Esophagus (tissue), 2 donors: Measurements from ENCODE around the gene PLCB1. TPM values are rescaled to one million over a fixed set of nuclear protein-coding genes. Genes with fewer than 3 reads are reported as not detected.

Experiments
- H3K27ac ChIP-seq, 2 donors: one replicate each; pipeline ENCODE4 v1.5.1; 2013; ENCODE audit warnings: low read depth in 2 of 2, mild to moderate bottlenecking in 2 of 2, inconsistent platforms in 1 of 2, low read length in 1 of 2, moderate library complexity in 1 of 2
- H3K27me3 ChIP-seq, 2 donors: one replicate each; pipeline ENCODE4 v1.6.1; 2013; ENCODE audit warnings: low read length in 2 of 2, control low read depth in 1 of 2, mild to moderate bottlenecking in 1 of 2; ENCODE audit not compliant: insufficient read depth in 2 of 2, control insufficient read depth in 1 of 2
- H3K36me3 ChIP-seq, 2 donors: one replicate each; pipeline ENCODE4 v1.6.1; 2013; ENCODE audit warnings: low read length in 1 of 2; ENCODE audit not compliant: control insufficient read depth in 2 of 2, insufficient read depth in 2 of 2
- H3K4me1 ChIP-seq, 2 donors: one replicate each; pipeline ENCODE4 v1.6.1; 2013; ENCODE audit warnings: low read length in 1 of 2; ENCODE audit not compliant: control insufficient read depth in 2 of 2, insufficient read depth in 2 of 2
- H3K4me3 ChIP-seq, 2 donors: one replicate each; pipeline ENCODE4 v1.5.1; 2013; ENCODE audit warnings: low read length in 2 of 2, mild to moderate bottlenecking in 2 of 2, low read depth in 1 of 2, moderate library complexity in 1 of 2
- H3K9me3 ChIP-seq, 2 donors: one replicate each; pipeline ENCODE4 v1.6.1; 2013; ENCODE audit warnings: mild to moderate bottlenecking in 2 of 2, low read depth in 1 of 2, low read length in 1 of 2, moderate library complexity in 1 of 2; ENCODE audit not compliant: control insufficient read depth in 2 of 2, insufficient read depth in 1 of 2
- whole genome bisulfite sequencing, 2 donors: extraction: QIAGEN DNeasy Blood & Tissue Kit; methylation state at CpG; one replicate each; pipeline ENCODE4 v1.1.7; 2013; 5-methylcytosine and 5-hydroxymethylcytosine counted together
- polyA plus RNA-seq, 2 donors: library from polyadenylated mRNA; stranded (reverse); fragments of 200-250 nt; gene quantifications; one replicate each; pipeline ENCODE4 v1.2.3, GENCODE V29; 2013
- donor health status: healthy with polysubstance abuse.
- donor health status: Bipolar disorder and iron deficiency.

The PLCB1 gene
- polyA plus RNA-seq, 2 donors: 1.7 to 3.0 TPM

GRCh38 chr20:8788275-8788674 lies 656.2 kb downstream of the PLCB1 start:
- H3K4me1 ChIP-seq: no peaks in the 10 kb centered on the region
- H3K4me3 ChIP-seq: no peak overlapping the region
- H3K27ac ChIP-seq: no peak overlapping the region
- H3K36me3 ChIP-seq: no peaks in the 10 kb centered on the region
- H3K9me3 ChIP-seq: no peaks in the 10 kb centered on the region
- no peaks in the 10 kb centered on the region for H3K27me3 ChIP-seq
- WGBS, 2 donors: 90 to 97% methylated on average over 2 of the region's 2 CpGs

GRCh38 chr20:8788831-8789230 lies 656.8 kb downstream of the PLCB1 start:
- no peak overlapping the region for H3K27ac ChIP-seq

GRCh38 chr20:8790442-8791074 lies 658.5 kb downstream of the PLCB1 start:
- 53 to 58% methylated on average over 5 of the region's 5 CpGs for WGBS, 2 donors
- no peak overlapping the region for H3K27ac ChIP-seq
- no peaks in the 10 kb centered on the region for H3K9me3 ChIP-seq
- no peaks in the 10 kb centered on the region for H3K27me3 ChIP-seq
- H3K4me3 ChIP-seq: no peak overlapping the region
- H3K36me3 ChIP-seq: no peaks in the 10 kb centered on the region
- H3K4me1 ChIP-seq: no peaks in the 10 kb centered on the region

More at GRCh38 chr20:8788831-8789230, 656.8 kb downstream of the PLCB1 start:
- Histone ChIP-seq H3K4me1 (no peaks in the 10 kb centered on the region), H3K4me3 (no peak overlapping the region), H3K9me3 (no peaks in the 10 kb centered on the region), H3K27me3 (no peaks in the 10 kb centered on the region), H3K36me3 (no peaks in the 10 kb centered on the region)

DNA sequence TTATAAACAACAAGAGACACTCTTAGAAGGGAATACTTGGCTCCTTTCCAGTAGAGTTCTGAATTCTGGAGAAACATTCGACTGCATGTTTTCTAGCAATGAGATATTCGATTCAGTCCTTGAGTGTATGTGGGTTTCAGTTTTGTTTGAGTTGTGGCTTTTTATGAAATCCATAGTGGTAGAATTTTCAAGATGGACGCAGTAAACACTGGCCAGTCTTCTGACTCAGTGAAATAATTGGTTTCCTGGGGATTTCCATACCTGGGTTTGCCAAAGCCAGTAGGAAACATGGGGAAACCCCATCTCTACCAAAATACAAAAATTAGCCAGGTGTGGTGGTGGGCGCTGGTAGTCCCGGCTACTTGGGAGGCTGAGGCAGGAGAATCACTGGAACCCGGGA lies 663.3 kb downstream of the PLCB1 start:
- H3K4me3 ChIP-seq: no peak overlapping the region
- WGBS, 2 donors: 77 to 85% methylated on average over 6 of the region's 6 CpGs
- no peaks in the 10 kb centered on the region for H3K4me1 ChIP-seq
- no peaks in the 10 kb centered on the region for H3K27me3 ChIP-seq
- H3K27ac ChIP-seq: no peak overlapping the region
- no peaks in the 10 kb centered on the region for H3K9me3 ChIP-seq
- H3K36me3 ChIP-seq: no peaks in the 10 kb centered on the region

DNA sequence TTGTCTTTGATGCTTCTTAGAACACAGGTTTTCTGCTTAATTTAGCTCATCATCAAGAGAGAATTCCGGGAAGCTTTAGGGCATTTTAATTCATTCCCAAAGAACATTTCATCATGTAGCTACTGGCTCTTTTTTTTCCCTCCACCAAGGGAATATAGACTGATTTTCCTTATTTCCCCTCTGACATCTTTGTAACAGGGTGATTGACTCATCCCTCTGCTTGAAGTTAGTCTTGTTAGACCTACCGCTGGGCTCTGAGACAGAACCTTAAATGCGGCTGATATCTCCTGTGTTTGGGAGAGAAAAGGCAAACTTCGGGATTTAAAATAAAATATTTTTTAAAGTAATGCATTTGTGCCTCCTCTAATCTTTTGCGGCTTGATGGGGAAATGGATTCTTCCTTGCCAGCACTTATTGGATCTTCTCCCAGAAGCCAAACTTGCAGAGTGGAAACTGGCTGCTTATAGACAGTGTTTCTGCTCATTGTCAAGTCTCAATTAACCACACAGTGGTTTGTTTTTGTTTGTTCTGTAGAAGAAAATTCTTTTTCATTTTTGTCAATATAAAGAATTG lies 664.1 kb downstream of the PLCB1 start:
- H3K27me3 ChIP-seq: no peaks in the 10 kb centered on the region
- no peaks in the 10 kb centered on the region for H3K4me1 ChIP-seq
- no peak overlapping the region for H3K27ac ChIP-seq
- no peak overlapping the region for H3K4me3 ChIP-seq
- no peaks in the 10 kb centered on the region for H3K36me3 ChIP-seq
- WGBS, 2 donors: 34 to 61% methylated on average over 5 of the region's 5 CpGs
- H3K9me3 ChIP-seq: no peaks in the 10 kb centered on the region

GRCh38 chr20:8798505-8798904 lies 666.4 kb downstream of the PLCB1 start:
- Histone ChIP-seq H3K9me3 (no peaks in the 10 kb centered on the region), H3K4me3 (no peak overlapping the region), H3K27ac (no peak overlapping the region), H3K4me1 (no peaks in the 10 kb centered on the region), H3K27me3 (no peaks in the 10 kb centered on the region), H3K36me3 (no peaks in the 10 kb centered on the region)

GRCh38 chr20:8800089-8800488 lies 668.0 kb downstream of the PLCB1 start:
- WGBS, 2 donors: 0 to 74% methylated on average over 1 of the region's 1 CpG
- Histone ChIP-seq H3K27ac (no peak overlapping the region), H3K4me1 (no peaks in the 10 kb centered on the region)

GRCh38 chr20:8801686-8802085 lies 669.6 kb downstream of the PLCB1 start:
- Histone ChIP-seq H3K27me3 (no peaks in the 10 kb centered on the region), H3K4me1 (no peaks in the 10 kb centered on the region), H3K4me3 (no peak overlapping the region), H3K36me3 (no peaks in the 10 kb centered on the region), H3K9me3 (no peaks in the 10 kb centered on the region), H3K27ac (no peak overlapping the region)
- 85 to 93% methylated on average over 3 of the region's 3 CpGs for WGBS, 2 donors

More at GRCh38 chr20:8800089-8800488, 668.0 kb downstream of the PLCB1 start:
- Histone ChIP-seq H3K36me3 (no peaks in the 10 kb centered on the region), H3K27me3 (no peaks in the 10 kb centered on the region), H3K4me3 (no peak overlapping the region), H3K9me3 (no peaks in the 10 kb centered on the region)

GRCh38 chr20:8803065-8803464 lies 671.0 kb downstream of the PLCB1 start:
- H3K36me3 ChIP-seq: no peaks in the 10 kb centered on the region
- no peak overlapping the region for H3K4me3 ChIP-seq
- WGBS, 2 donors: 70 to 73% methylated on average over 2 of the region's 2 CpGs
- H3K9me3 ChIP-seq: no peaks in the 10 kb centered on the region
- H3K27me3 ChIP-seq: no peaks in the 10 kb centered on the region
- no peaks in the 10 kb centered on the region for H3K4me1 ChIP-seq
- H3K27ac ChIP-seq: no peak overlapping the region

DNA sequence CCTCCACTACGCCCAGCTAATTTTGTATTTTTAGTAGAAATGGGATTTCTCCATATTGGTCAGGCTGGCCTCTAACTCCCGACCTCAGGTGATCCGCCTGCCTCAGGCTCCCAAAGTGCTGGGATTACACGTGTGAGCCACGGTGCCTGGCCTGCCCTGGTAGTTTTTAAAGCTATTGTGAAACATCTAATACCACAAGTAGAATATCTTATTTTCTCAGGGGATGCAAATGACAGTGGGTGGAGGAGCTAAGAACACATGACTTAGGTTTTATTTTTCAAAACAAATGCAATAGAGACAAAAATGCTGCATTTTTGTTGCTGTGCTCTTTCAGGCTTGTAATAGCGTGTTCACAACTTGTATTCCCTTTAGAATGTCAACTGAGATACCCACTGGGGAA lies 671.9 kb downstream of the PLCB1 start:
- no peaks in the 10 kb centered on the region for H3K9me3 ChIP-seq

More for the DNA sequence above, 671.9 kb downstream of the PLCB1 start:
- Histone ChIP-seq H3K36me3 (no peaks in the 10 kb centered on the region), H3K4me3 (no peak overlapping the region), H3K4me1 (no peaks in the 10 kb centered on the region), H3K27me3 (no peaks in the 10 kb centered on the region), H3K27ac (no peak overlapping the region)
- 91 to 93% methylated on average over 6 of the region's 6 CpGs for WGBS, 2 donors
